Activated CD8-positive, alpha-beta T cell treated with anti-CD3 and anti-CD28 coated beads, Interleukin-2, amount 10 ng/mL, durations not matched to agents 7 days and 5 days (primary cell): Measurements from ENCODE around the gene KIF5C. TPM values are rescaled to one million over a fixed set of nuclear protein-coding genes. Genes with fewer than 3 reads are reported as not detected.
A peak's percentile ranks its signal among the peaks of the same experiment; 100 is the strongest.

Experiments
- ATAC-seq: fragments of 150-1000 bp; cut with Tn5 transposase; one replicate; pipeline ENCODE4 v1.10.0; 2021; ENCODE audit warnings: moderate library complexity
- CTCF ChIA-PET: fragments of 350-600 bp; sonication (Branson Sonifier 250); formaldehyde crosslinking; loops from one replicate; lab custom pipeline; 2021; ENCODE audit warnings: antibody characterized with exemption; lab: Charles Lee
- POLR2A ChIA-PET: fragments of 350-600 bp; sonication (Branson Sonifier 250); formaldehyde crosslinking; loops from one replicate; lab custom pipeline; 2021; ENCODE audit warnings: antibody characterized with exemption; lab: Charles Lee
- DNase-seq: peaks from one replicate; pipeline ENCODE4 v3.0.0-alpha.2; 2020
- H3K27ac Mint-ChIP-seq: one replicate; pipeline ENCODE4 v1.8.0; 2021; ENCODE audit warnings: mild to moderate bottlenecking, mixed read lengths
- H3K27me3 Mint-ChIP-seq: one replicate; pipeline ENCODE4 v1.8.0; 2021; ENCODE audit warnings: low read depth, mixed read lengths
- H3K36me3 Mint-ChIP-seq: one replicate; pipeline ENCODE4 v1.8.0; 2021; ENCODE audit warnings: low read depth, mixed read lengths
- H3K4me1 Mint-ChIP-seq: one replicate; pipeline ENCODE4 v1.8.0; 2021; ENCODE audit warnings: low read depth, mixed read lengths
- H3K4me3 Mint-ChIP-seq: one replicate; pipeline ENCODE4 v1.8.0; 2021; ENCODE audit warnings: mild to moderate bottlenecking, mixed read lengths
- H3K9me3 Mint-ChIP-seq: one replicate; pipeline ENCODE4 v1.8.0; 2022; ENCODE audit warnings: mixed read lengths; ENCODE audit not compliant: insufficient read depth
- total RNA-seq, 2 experiments: library from RNA; stranded (reverse); gene quantifications; one replicate each; pipeline ENCODE4 v1.2.3, GENCODE V29; 2021

The KIF5C gene
- total RNA-seq, 2 experiments from 2014 or later: 4.4 to 6.5 TPM

GRCh38 chr2:149057401-149057800, 182.4 kb downstream of the KIF5C start:
- peaks cover 9% of the 10 kb centered on the region for H3K27me3 Mint-ChIP-seq
- CTCF ChIA-PET: no interaction called here
- H3K4me1 Mint-ChIP-seq: no peaks in the 10 kb centered on the region
- H3K27ac Mint-ChIP-seq: no peak overlapping the region
- no peaks in the 10 kb centered on the region for H3K36me3 Mint-ChIP-seq
- no peak for DNase-seq
- ATAC-seq: no peak
- H3K9me3 Mint-ChIP-seq: no peaks in the 10 kb centered on the region
- POLR2A ChIA-PET: no interaction called here
- no peak overlapping the region for H3K4me3 Mint-ChIP-seq

DNA sequence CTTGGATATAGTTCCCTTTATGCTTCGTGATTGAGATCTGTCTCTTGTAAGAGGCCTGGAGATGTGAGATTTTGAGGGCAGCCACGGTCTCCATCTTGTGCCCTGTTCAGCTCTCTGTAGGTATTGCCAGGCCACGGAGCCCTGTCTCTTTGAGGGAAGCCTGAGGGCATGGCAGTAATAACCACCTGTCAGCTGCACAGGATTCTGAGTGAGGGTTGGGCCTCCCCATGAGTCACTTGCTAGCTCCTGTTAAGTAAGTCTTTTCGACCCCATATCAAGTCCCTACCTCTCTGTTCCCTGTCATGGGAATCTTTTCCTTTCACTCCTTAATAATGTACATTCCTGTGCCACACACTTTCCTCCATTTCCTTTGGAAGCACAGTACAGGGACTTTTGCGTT, 183.9 kb downstream of the KIF5C start:
- ChIA-PET POLR2A (no interaction called here), CTCF (no interaction called here)
- H3K4me1 Mint-ChIP-seq: no peaks in the 10 kb centered on the region
- ATAC-seq: no peak
- H3K4me3 Mint-ChIP-seq: no peak overlapping the region
- H3K27ac Mint-ChIP-seq: no peak overlapping the region
- H3K9me3 Mint-ChIP-seq: no peaks in the 10 kb centered on the region
- DNase-seq: no peak
- no peaks in the 10 kb centered on the region for H3K36me3 Mint-ChIP-seq
- H3K27me3 Mint-ChIP-seq: peaks cover 9% of the 10 kb centered on the region

GRCh38 chr2:149059822-149060221, 184.8 kb downstream of the KIF5C start:
- no peak overlapping the region for H3K27ac Mint-ChIP-seq
- H3K36me3 Mint-ChIP-seq: no peaks in the 10 kb centered on the region
- ChIA-PET POLR2A (no interaction called here), CTCF (no interaction called here)
- H3K27me3 Mint-ChIP-seq: peaks cover 10% of the 10 kb centered on the region
- no peaks in the 10 kb centered on the region for H3K9me3 Mint-ChIP-seq
- H3K4me3 Mint-ChIP-seq: no peak overlapping the region
- DNase-seq (no peak), ATAC-seq (no peak)
- H3K4me1 Mint-ChIP-seq: no peaks in the 10 kb centered on the region

- H3K27me3 Mint-ChIP-seq: peaks cover 10% of the 10 kb centered on the region
- DNase-seq (no peak), ATAC-seq (no peak)
- no peak overlapping the region for H3K27ac Mint-ChIP-seq
- H3K36me3 Mint-ChIP-seq: no peaks in the 10 kb centered on the region
- no peak overlapping the region for H3K4me3 Mint-ChIP-seq
- CTCF ChIA-PET: no interaction called here
- POLR2A ChIA-PET: no interaction called here
- no peaks in the 10 kb centered on the region for H3K4me1 Mint-ChIP-seq
- H3K9me3 Mint-ChIP-seq: no peaks in the 10 kb centered on the region
These were observed 186.2 kb downstream of the KIF5C start for GRCh38 chr2:149061133-149061745.

DNA sequence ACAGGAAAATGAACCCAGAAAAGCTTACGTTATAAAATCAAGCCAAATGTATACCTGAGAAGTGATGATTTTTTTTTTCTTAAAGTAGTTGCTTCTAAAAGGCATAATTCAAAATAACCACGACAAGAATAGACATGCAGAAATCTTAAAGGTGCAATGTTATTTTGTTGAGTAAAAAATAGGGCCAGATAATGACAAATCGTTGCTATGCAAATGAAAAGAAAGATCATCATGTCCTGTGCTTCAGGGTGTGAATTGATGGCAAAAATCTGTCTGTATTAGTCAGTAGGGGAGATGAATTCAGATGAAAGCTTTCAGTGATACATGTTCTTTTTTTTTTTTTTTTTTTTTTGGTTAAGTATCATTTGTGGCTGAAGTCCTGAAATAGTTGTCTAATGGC, 187.5 kb downstream of the KIF5C start:
- ATAC-seq (no peak), DNase-seq (no peak)
- H3K4me1 Mint-ChIP-seq: no peaks in the 10 kb centered on the region
- H3K9me3 Mint-ChIP-seq: peaks cover 4% of the 10 kb centered on the region
- POLR2A ChIA-PET: no interaction called here
- no peak overlapping the region for H3K27ac Mint-ChIP-seq
- CTCF ChIA-PET: no interaction called here
- peaks cover 9% of the 10 kb centered on the region for H3K27me3 Mint-ChIP-seq
- H3K36me3 Mint-ChIP-seq: no peaks in the 10 kb centered on the region
- no peak overlapping the region for H3K4me3 Mint-ChIP-seq

DNA sequence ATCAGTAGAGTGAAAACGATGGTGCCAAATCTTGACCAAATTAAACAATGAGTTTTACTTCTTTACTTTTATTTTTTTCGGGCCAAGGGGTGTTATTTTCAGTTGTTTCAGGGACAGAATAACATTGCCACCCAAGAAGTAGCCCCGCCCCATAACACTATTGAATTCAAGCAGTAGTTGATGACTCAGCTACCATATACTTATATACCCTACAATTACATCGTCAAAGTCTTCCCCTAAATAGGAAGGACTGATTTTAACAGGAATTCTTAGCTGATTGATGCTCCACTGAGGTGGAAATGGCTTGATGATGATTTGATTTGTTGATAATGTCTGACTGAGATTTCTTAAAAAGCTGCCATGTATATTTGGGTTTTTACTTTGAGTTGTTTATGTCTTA, 188.2 kb downstream of the KIF5C start:
- Mint-ChIP-seq H3K27me3 (peaks cover 6% of the 10 kb centered on the region), H3K9me3 (peaks cover 4% of the 10 kb centered on the region), H3K4me1 (no peaks in the 10 kb centered on the region), H3K36me3 (no peaks in the 10 kb centered on the region), H3K27ac (no peak overlapping the region), H3K4me3 (no peak overlapping the region)
- ATAC-seq: no peak
- no peak for DNase-seq
- ChIA-PET CTCF (no interaction called here), POLR2A (no interaction called here)

- no peaks in the 10 kb centered on the region for H3K36me3 Mint-ChIP-seq
- CTCF ChIA-PET: no interaction called here
- peaks cover 6% of the 10 kb centered on the region for H3K27me3 Mint-ChIP-seq
- no peak overlapping the region for H3K27ac Mint-ChIP-seq
- DNase-seq: no peak
- ATAC-seq: no peak
- H3K4me3 Mint-ChIP-seq: no peak overlapping the region
- H3K9me3 Mint-ChIP-seq: peaks cover 4% of the 10 kb centered on the region
- POLR2A ChIA-PET: no interaction called here
- H3K4me1 Mint-ChIP-seq: peaks cover 7% of the 10 kb centered on the region
These were observed 189.4 kb downstream of the KIF5C start for GRCh38 chr2:149064365-149064841.

GRCh38 chr2:149064856-149065630, 190.0 kb downstream of the KIF5C start:
- no peaks in the 10 kb centered on the region for H3K36me3 Mint-ChIP-seq
- peaks cover 9% of the 10 kb centered on the region for H3K27me3 Mint-ChIP-seq
- CTCF ChIA-PET: no interaction called here
- DNase-seq (no peak), ATAC-seq (no peak)
- no peak overlapping the region for H3K4me3 Mint-ChIP-seq
- H3K9me3 Mint-ChIP-seq: peaks cover 4% of the 10 kb centered on the region
- H3K4me1 Mint-ChIP-seq: peaks cover 14% of the 10 kb centered on the region
- no peak overlapping the region for H3K27ac Mint-ChIP-seq
- POLR2A ChIA-PET: no interaction called here

DNA sequence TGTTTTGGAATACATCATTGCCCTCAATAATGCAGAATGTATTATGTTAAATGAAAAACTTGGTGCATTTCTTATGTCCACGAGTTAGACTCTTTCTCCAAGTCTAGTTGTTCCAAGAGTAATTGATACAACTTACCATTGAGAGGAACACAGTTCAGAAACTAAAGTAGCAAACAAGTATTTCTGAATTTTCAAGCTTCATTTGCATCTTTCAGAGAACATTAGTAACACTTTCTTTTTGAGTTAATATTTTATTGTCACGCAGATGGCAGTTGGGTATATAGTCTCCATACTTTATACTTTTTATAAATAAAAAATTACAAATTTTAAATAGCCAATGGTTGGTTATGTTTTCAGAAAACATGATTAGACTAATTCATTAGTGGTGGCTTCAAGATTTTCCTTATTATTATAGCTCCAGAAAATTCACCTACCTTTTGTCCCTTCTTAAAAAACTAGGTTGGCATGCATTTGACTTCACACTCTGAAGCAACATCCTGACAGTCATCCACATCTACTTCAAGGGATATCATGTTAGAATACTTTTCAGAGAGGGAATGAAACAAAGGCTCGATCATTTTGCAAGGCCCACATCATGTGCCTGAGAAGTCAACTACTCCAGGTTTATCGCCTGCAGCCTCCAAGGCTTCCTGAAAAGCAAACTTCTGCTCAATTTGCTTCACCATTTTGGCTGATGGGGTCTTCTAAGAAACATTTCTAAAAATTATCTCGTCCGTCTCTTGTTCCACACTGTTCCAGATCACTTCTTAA, 193.4 kb downstream of the KIF5C start:
- Mint-ChIP-seq H3K27ac (no peak overlapping the region), H3K27me3 (peaks cover 16% of the 10 kb centered on the region), H3K4me1 (peaks cover 15% of the 10 kb centered on the region), H3K4me3 (no peak overlapping the region), H3K36me3 (no peaks in the 10 kb centered on the region), H3K9me3 (peaks cover 4% of the 10 kb centered on the region)
- POLR2A ChIA-PET: no interaction called here
- DNase-seq (no peak), ATAC-seq (no peak)
- CTCF ChIA-PET: no interaction called here

DNA sequence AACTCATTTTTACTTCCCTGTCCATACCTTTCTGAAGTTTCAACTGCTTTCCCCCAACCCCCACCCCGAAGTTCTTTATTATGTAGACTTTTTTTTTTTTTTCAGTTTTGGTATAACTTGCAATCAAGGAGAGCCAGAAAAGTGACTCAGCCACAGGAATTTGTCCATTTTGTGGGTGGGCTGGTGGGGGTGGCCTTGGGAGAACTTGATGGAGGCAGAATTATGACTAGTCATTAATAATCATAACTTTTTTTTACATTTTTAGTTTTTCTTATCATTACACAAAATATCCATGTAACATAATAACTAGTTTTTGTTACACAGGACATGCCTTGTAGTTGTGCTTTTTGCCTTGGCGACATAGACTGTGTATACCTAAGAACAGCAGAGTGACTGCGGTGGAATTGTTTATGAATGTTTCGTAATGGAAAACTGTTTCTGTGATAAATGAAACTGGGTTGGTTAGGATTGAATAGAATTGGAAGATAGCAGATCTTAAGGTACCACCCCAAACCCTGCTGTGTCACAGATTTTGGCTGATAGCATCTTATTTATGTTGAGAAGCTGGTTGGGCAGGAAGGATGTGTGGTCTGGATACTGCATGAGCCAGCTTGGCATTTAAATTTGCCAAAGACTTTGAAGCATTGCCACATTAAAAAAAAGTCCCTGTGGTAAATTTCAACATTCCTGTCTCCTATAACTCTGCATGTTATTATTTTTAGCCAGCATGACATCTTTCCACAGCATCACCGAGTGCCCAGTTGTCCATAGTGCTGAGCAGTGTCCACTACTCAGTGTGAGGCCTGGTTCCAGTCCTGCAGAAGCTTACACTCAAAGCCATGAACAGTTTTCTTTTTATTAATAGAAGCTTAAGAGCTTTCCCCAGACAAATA, 194.2 kb downstream of the KIF5C start:
- CTCF ChIA-PET: interaction anchor here (1.0 kb wide), 1 partner anchor 52 kb away, joined by 3 read pairs; no protein-coding TSS in a partner anchor

DNA sequence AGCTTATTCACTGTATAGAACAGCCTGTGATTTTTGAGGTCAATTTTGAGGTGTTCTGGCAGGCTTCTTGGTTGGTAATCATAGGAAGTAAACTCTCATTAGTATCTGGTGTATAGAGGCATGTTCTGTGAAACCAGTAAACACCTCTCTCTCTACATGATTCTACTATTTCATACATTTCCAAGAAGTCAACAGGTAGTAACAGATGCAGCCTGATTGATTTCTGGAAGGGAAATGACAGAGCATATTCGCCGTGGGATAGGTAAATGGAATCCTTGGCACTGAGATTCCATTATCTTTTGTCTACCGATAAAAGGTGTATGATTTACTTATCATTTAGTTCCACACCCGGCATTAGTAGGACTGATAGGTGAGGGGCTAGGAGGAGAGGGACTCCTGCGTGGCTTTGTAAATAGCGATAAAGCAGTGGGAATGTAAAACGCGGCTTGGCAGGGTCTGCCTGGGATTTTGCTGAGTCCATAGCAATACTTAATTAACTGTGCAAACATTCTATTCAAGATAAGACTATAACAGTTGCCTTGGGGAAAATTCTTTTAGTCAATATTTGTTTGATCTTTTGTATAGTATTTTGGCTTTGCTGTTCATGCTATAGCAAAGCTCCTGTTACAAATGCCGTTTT, 195.8 kb downstream of the KIF5C start:
- CTCF ChIA-PET: no interaction called here
- H3K27ac Mint-ChIP-seq: no peak overlapping the region
- POLR2A ChIA-PET: no interaction called here

More for the DNA sequence above, 194.2 kb downstream of the KIF5C start:
- H3K27ac Mint-ChIP-seq: no peak overlapping the region
- H3K36me3 Mint-ChIP-seq: no peaks in the 10 kb centered on the region
- no peak overlapping the region for H3K4me3 Mint-ChIP-seq
- POLR2A ChIA-PET: interaction anchor here (0.6 kb wide), 1 partner anchor 93 kb away, joined by 4 read pairs; no protein-coding TSS in a partner anchor
- H3K27me3 Mint-ChIP-seq: peaks cover 16% of the 10 kb centered on the region
- peaks cover 15% of the 10 kb centered on the region for H3K4me1 Mint-ChIP-seq
- ATAC-seq (peak; percentile 81), DNase-seq (peak; percentile 37)
- peaks cover 4% of the 10 kb centered on the region for H3K9me3 Mint-ChIP-seq

More for the DNA sequence above, 195.8 kb downstream of the KIF5C start:
- no peak for DNase-seq
- H3K27me3 Mint-ChIP-seq: peaks cover 15% of the 10 kb centered on the region
- H3K4me3 Mint-ChIP-seq: no peak overlapping the region
- H3K36me3 Mint-ChIP-seq: no peaks in the 10 kb centered on the region
- peaks cover 15% of the 10 kb centered on the region for H3K4me1 Mint-ChIP-seq
- peaks cover 4% of the 10 kb centered on the region for H3K9me3 Mint-ChIP-seq
- no peak for ATAC-seq
